ENCODE results near the gene CHGA.

GRCh38 chr14:92902726-92903125 is 20.2 kb upstream of the CHGA start:
- TF ChIP-seq ZNF496 (CRISPR knock-in tag; IDR thresholded peaks at IDR 0.05; ENCODE audit: insufficient replicate concordance) (no peak), TAF1 (CRISPR knock-in tag; IDR thresholded peaks at IDR 0.05) (no peak), ZNF639 (CRISPR knock-in tag; conservative IDR thresholded peaks at IDR 0.05) (no peak), ZNF710 (CRISPR knock-in tag; IDR thresholded peaks at IDR 0.05; ENCODE audit: borderline replicate concordance) (no peak), RAD21 (CRISPR knock-in tag; IDR thresholded peaks at IDR 0.05) (no peak), EP300 (IDR thresholded peaks at IDR 0.05; ENCODE audit: low read depth in 2 of 2, low read length in 2 of 2) (no peak), EP300 (CRISPR knock-in tag; IDR thresholded peaks at IDR 0.05; ENCODE audit: borderline replicate concordance) (no peak), MXI1 (IDR thresholded peaks at IDR 0.05; ENCODE audit: borderline replicate concordance, low read depth, low read length) (no peak), NPAS2 (CRISPR knock-in tag; IDR thresholded peaks at IDR 0.05; ENCODE audit: borderline replicate concordance) (no peak), IKZF4 (CRISPR knock-in tag; IDR thresholded peaks at IDR 0.05; ENCODE audit: borderline replicate concordance, low read depth, not compliant biosample characterization) (no peak), ZFP36 (IDR thresholded peaks at IDR 0.05; ENCODE audit: borderline replicate concordance, low read depth, low read length, partially characterized antibody) (no peak), FOXK2 (IDR thresholded peaks at IDR 0.05) (no peak), HMG20A (CRISPR knock-in tag; IDR thresholded peaks at IDR 0.05; ENCODE audit: borderline replicate concordance) (no peak), ZBTB7A (CRISPR knock-in tag; IDR thresholded peaks at IDR 0.05) (no peak), CTCF (CRISPR knock-in tag; IDR thresholded peaks at IDR 0.05) (no peak)
